Spleen (tissue), 13 donors: ENCODE data around the gene RNF150. TPM values are rescaled to one million over a fixed set of nuclear protein-coding genes. Genes with fewer than 3 reads are reported as not detected.
A peak's percentile ranks its signal among the peaks of the same experiment; 100 is the strongest.

Source experiments
- DNase-seq: peaks from one replicate; pipeline ENCODE4 v3.0.0-alpha.2; 2020
- H3K27ac ChIP-seq, 8 donors: fragments of 200-600 bp; sonication (generic) in 7 of 8; 1 replicate in 4 of 8; 2 replicates in 4 of 8; pipeline versions ENCODE4 v1.5.0 to v1.8.0; 2016 to 2021; ENCODE audit warnings: inconsistent platforms in 4 of 8, mild to moderate bottlenecking in 4 of 8, moderate library complexity in 1 of 8
- H3K27me3 ChIP-seq, 7 donors: fragments of 200-600 bp; sonication (generic) in 6 of 7; replicated peaks in 1 of 7; 1 replicate in 4 of 7; 2 replicates in 3 of 7; pipeline versions ENCODE4 v1.5.0 to v1.8.0; 2016 to 2021; ENCODE audit warnings: inconsistent platforms in 3 of 7, mild to moderate bottlenecking in 1 of 7
- H3K36me3 ChIP-seq, 6 donors: fragments of 200-600 bp; sonication (generic) in 5 of 6; 1 replicate in 4 of 6; 2 replicates in 2 of 6; pipeline versions ENCODE4 v1.5.0 to v1.8.0; 2016 to 2021; ENCODE audit warnings: inconsistent platforms in 2 of 6
- H3K4me1 ChIP-seq, 6 donors: fragments of 200-600 bp; sonication (generic) in 5 of 6; 1 replicate in 3 of 6; 2 replicates in 3 of 6; pipeline versions ENCODE4 v1.5.0 to v1.8.0; 2016 to 2021; ENCODE audit warnings: inconsistent platforms in 3 of 6
- H3K4me3 ChIP-seq, 8 donors: fragments of 200-600 bp; sonication (generic) in 7 of 8; 1 replicate in 4 of 8; 2 replicates in 4 of 8; pipeline versions ENCODE4 v1.5.0 to v1.8.0; 2016 to 2021; ENCODE audit warnings: inconsistent platforms in 4 of 8, mild to moderate bottlenecking in 4 of 8, moderate library complexity in 2 of 8
- H3K9me3 ChIP-seq, 8 donors: fragments of 200-600 bp; sonication (generic) in 7 of 8; 1 replicate in 4 of 8; 2 replicates in 4 of 8; pipeline versions ENCODE4 v1.5.0 to v1.8.0; 2016 to 2021; ENCODE audit warnings: inconsistent platforms in 4 of 8
- CTCF ChIP-seq, 11 experiments: fragments of 200-600 bp in 7 of 11; fragments of 450-650 bp in 4 of 11; sonication (generic) in 4 of 11; IDR thresholded peaks in 8 of 11; conservative IDR thresholded peaks in 3 of 11; 1 replicate in 7 of 11; 2 replicates in 4 of 11; pipeline versions ENCODE4 v1.4.0 to v1.8.0; 2016 to 2021; ENCODE audit warnings: antibody characterized with exemption in 11 of 11, inconsistent platforms in 4 of 11, mild to moderate bottlenecking in 1 of 11
- POLR2A ChIP-seq, 3 donors: fragments of 450-650 bp; IDR thresholded peaks; one replicate each; pipeline ENCODE4 v1.5.1; 2017; ENCODE audit warnings: antibody characterized with exemption in 3 of 3, mild to moderate bottlenecking in 1 of 3
- POLR2AphosphoS5 ChIP-seq, 3 donors: sonication (generic); formaldehyde crosslinking; IDR thresholded peaks; one replicate each; pipeline ENCODE4 v1.5.1; 2017; ENCODE audit warnings: antibody characterized with exemption in 3 of 3
- WGBS, 5 donors: extraction: QIAGEN DNeasy Blood & Tissue Kit in 3 of 5; methylation state at CpG; one replicate each; pipeline versions ENCODE4 v1.1.5 to v1.1.7; 2013 to 2018; 5-methylcytosine and 5-hydroxymethylcytosine counted together
- intact Hi-C: fragments of 100-400 bp; cut with DNase I; formaldehyde crosslinking; loops from one replicate; pipeline ENCODE4 v1.15.0; 2023; ENCODE audit warnings: low total_unique reads
- long read RNA-seq, 2 donors: transcript quantifications; one replicate each; lab custom pipeline, GENCODE V29; 2026
- polyA plus RNA-seq, 3 donors: library from polyadenylated mRNA; stranded (reverse); fragments of 200-250 nt; gene quantifications; one replicate each; pipeline ENCODE4 v1.2.1, GENCODE V29; 2013
- total RNA-seq, 7 donors: library from RNA; depleted of rRNA in 3 of 7; stranded (reverse); fragments of >200 nt in 3 of 7; fragmentation: NEBNext Ultra II Directional in 4 of 7; extraction: Animal tissue kit (Norgen Biotek cat#: 25700) in 4 of 7; gene quantifications; one replicate each; pipeline versions ENCODE4 v1.1.0 to v1.2.1, GENCODE V29; 2016 to 2021
- donor health status: healthy with polysubstance abuse.
- donor health status: DM: no; HTN: no; CAD: no; lungs with moderate emphysema.
- donor health status: DM: no; HTN: no; CAD: no.
- donor health status: Bipolar disorder and iron deficiency.
- donor health status: healthy.
- donor health status: DM: no; HTN: no; CAD: no.
- donor health status: DM: yes; HTN: yes; CAD: no.

The RNF150 gene
- 10 to 100 TPM; 15.6 to 42.1 (median 32.0) TPM for total RNA-seq
- polyA plus RNA-seq: 1 to 10 TPM; 1.2 to 1.9 (median 1.4) TPM
- long read RNA-seq, donor 1, full-length matches to known transcripts: 1 of 1 reads
- long read RNA-seq, donor 1, partial matches to known transcripts: 0 of 1 reads
- long read RNA-seq, donor 1, other reads (novel, unspliced or antisense): 0 of 1 reads
- long read RNA-seq, donor 2, full-length matches to known transcripts: 2 of 2 reads
- long read RNA-seq, donor 2, partial matches to known transcripts: 0 of 2 reads
- long read RNA-seq, donor 2, other reads (novel, unspliced or antisense): 0 of 2 reads

- Histone ChIP-seq H3K36me3 (no peaks in the 10 kb centered on the region), H3K4me3 (peak within 1 kb of the TSS; percentile 52 to 81 (median 69)), H3K4me1 (peaks cover 0 to 35% (median 22%) of the 10 kb centered on the region in 6 donors), H3K9me3 (no peaks in the 10 kb centered on the region), H3K27me3 (peaks cover 0 to 62% (median 33%) of the 10 kb centered on the region in 7 donors), H3K27ac (peak within 1 kb of the TSS; percentile 43 to 87 (median 78))
- WGBS, 5 donors: 1 to 4% (median 2%) methylated on average over 31 to 50 of the region's 50 CpGs
- DNase-seq: peak; percentile 88
- TF ChIP-seq CTCF (IDR thresholded peaks at IDR 0.05 in 8 of 11, conservative IDR thresholded peaks at IDR 0.05 in 3 of 11) (peak in 9 of 11 experiments; percentile 25 to 88 (median 57)), POLR2AphosphoS5 (IDR thresholded peaks at IDR 0.05) (peak; percentile 55 to 84 (median 82)), POLR2A (IDR thresholded peaks at IDR 0.05) (peak in 1 of 3 donors; percentile 32)
- intact Hi-C loops: no loop called here
These were observed at the start of gene RNF150 for GRCh38 chr4:141133146-141133998. Gene RNF150 (minus strand): TSS chr4:141133469.

GRCh38 chr4:141180991-141181761 lies 47.9 kb upstream of the RNF150 start:
- Histone ChIP-seq H3K27ac (no peak overlapping the region), H3K9me3 (peaks cover 0 to 6% (median 0%) of the 10 kb centered on the region in 8 donors), H3K36me3 (no peaks in the 10 kb centered on the region), H3K27me3 (no peaks in the 10 kb centered on the region), H3K4me3 (no peak overlapping the region), H3K4me1 (no peaks in the 10 kb centered on the region)
- no peak for DNase-seq
- intact Hi-C loops: no loop called here
- TF ChIP-seq POLR2A (IDR thresholded peaks at IDR 0.05) (no peak), CTCF (IDR thresholded peaks at IDR 0.05 in 8 of 11, conservative IDR thresholded peaks at IDR 0.05 in 3 of 11) (no peak), POLR2AphosphoS5 (IDR thresholded peaks at IDR 0.05) (no peak)
- 78 to 90% (median 84%) methylated on average over 2 of the region's 2 CpGs for WGBS, 5 donors

- DNase-seq: no peak
- 56 to 70% (median 67%) methylated on average over 8 of the region's 8 CpGs for WGBS, 5 donors
- peaks cover 0 to 6% (median 0%) of the 10 kb centered on the region in 8 donors for H3K9me3 ChIP-seq
- TF ChIP-seq CTCF (IDR thresholded peaks at IDR 0.05 in 8 of 11, conservative IDR thresholded peaks at IDR 0.05 in 3 of 11) (no peak), POLR2A (IDR thresholded peaks at IDR 0.05) (no peak), POLR2AphosphoS5 (IDR thresholded peaks at IDR 0.05) (no peak)
- no peak overlapping the region for H3K4me3 ChIP-seq
- no peaks in the 10 kb centered on the region for H3K27me3 ChIP-seq
- intact Hi-C loops: no loop called here
- H3K36me3 ChIP-seq: no peaks in the 10 kb centered on the region
- no peak overlapping the region for H3K27ac ChIP-seq
- no peaks in the 10 kb centered on the region for H3K4me1 ChIP-seq
These were observed 46.5 kb upstream of the RNF150 start for GRCh38 chr4:141179474-141180373.
